PFSK-1 (cell line): ENCODE results near the gene SH3GL1.

ENCODE experiments used
- POLR2AphosphoS5 ChIP-seq: IDR thresholded peaks from 2 replicates; pipeline ENCODE4 v1.6.1; 2012; ENCODE audit warnings: low read depth, mild to moderate bottlenecking, control low read depth, low read length, moderate library complexity
- TAF1 ChIP-seq: IDR thresholded peaks from 2 replicates; pipeline ENCODE4 v1.6.1; 2012; ENCODE audit warnings: low read length, control low read depth, borderline replicate concordance; ENCODE audit not compliant: insufficient read depth

DNA sequence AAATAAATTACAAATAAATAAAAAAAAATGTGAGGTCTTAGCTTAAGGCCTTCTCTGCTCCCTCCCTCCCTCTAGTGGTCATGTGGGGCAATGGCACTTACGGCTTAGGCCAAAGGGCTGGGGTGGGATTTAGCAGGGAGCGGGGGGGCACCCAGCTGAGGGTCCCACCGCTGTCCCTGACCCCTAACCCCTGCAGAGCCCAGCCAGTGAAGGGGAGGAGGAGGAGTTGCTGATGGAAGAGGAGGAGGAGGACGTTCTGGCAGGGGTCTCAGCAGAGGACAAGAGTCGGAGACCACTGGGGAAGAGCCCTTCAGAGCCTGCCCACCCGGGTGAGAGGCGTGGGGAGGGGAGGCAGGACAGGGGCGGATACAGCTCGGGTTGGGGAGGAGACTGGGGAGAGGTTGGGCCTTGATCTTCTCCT, 47.6 kb downstream of the SH3GL1 start:
- TF ChIP-seq TAF1 (no peak), POLR2AphosphoS5 (no peak; the same call in 1 of the 2 replicates)
